ENCODE measurements around the gene GABBR2. TPM values are rescaled to one million over a fixed set of nuclear protein-coding genes. Genes with fewer than 3 reads are reported as not detected.

GABBR2 gene
- total RNA-seq, 1 experiment from 2014 or later = 0.23 TPM

DNA sequence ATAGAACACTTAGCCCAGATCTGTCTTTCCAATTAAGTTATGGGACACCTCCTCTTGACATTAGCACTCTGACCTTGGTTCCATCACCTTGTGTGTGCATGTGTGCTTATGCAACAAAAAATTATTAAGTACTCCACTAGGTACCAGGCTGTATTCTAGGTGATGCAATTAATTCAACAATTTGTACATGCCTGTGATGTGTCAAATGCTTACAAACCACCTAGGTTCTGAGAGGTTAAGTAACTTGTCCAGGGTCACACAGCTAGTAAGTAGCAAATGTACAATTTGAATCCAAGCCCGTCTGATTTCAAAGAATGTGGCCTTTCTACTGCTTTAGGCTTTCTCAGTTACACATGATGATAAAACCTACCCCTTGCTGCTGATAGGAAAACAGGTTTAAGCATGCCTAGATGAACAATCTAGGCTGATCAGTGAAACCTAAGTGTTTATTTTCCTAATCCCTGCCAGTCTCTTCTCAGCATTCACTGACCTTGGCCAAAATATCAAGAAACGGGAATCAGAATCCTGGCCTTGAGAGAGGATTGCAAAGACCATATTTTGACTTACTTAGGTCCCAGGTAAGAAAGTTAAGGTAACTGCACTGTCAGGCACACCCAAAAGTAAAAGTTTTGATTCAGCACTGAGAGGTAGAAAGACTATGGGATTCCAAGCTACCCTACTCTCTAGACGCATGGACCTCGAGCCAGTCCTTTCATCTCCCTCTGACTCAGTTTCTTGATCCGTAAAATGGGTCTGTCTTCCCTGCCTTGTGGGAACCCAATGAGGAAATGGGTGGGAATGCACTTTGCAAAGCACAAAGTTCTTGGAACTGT lies 454.3 kb downstream of the GABBR2 start:
- no TSS peak for BruUV-seq (replicated peaks)
- ChIA-PET POLR2A (interaction anchor here (0.8 kb wide), 1 partner anchor 80 kb away, joined by 4 read pairs; no protein-coding TSS in a partner anchor), CTCF (no interaction called here)
- Mint-ChIP-seq H3K4me3 (ENCODE audit: unreplicated experiment) (peak overlapping the region; percentile 98), H3K9me3 (ENCODE audit: unreplicated experiment) (no peaks in the 10 kb centered on the region), H3K4me1 (ENCODE audit: low read depth, unreplicated experiment) (peaks cover 28% of the 10 kb centered on the region), H3K27ac (ENCODE audit: unreplicated experiment) (no peak overlapping the region), H3K27me3 (ENCODE audit: insufficient read depth, unreplicated experiment) (no peaks in the 10 kb centered on the region), H3K36me3 (ENCODE audit: insufficient read depth, unreplicated experiment) (peaks cover 20% of the 10 kb centered on the region)
- intact Hi-C loops (cut with micrococcal nuclease; ENCODE audit: unreplicated experiment) = loop anchor here (2.0 to 10.0 kb wide), 3 partner anchors 18 to 270 kb away; partner anchors contain the start of gene ANP32B
- Histone ChIP-seq H3K27me3 (replicated peaks; ENCODE audit: control insufficient read depth, insufficient read depth, low read length) (no peaks in the 10 kb centered on the region), H3K36me3 (ENCODE audit: control insufficient read depth, insufficient read depth, low read length) (no peaks in the 10 kb centered on the region), H3K4me1 (peaks cover 20% of the 10 kb centered on the region), H3K9me3 (no peaks in the 10 kb centered on the region), H3K4me3 (ENCODE audit: low read depth, low read length) (peak overlapping the region; percentile 64)
- no peak for DNase-seq
- TF ChIP-seq, protein P1, sequence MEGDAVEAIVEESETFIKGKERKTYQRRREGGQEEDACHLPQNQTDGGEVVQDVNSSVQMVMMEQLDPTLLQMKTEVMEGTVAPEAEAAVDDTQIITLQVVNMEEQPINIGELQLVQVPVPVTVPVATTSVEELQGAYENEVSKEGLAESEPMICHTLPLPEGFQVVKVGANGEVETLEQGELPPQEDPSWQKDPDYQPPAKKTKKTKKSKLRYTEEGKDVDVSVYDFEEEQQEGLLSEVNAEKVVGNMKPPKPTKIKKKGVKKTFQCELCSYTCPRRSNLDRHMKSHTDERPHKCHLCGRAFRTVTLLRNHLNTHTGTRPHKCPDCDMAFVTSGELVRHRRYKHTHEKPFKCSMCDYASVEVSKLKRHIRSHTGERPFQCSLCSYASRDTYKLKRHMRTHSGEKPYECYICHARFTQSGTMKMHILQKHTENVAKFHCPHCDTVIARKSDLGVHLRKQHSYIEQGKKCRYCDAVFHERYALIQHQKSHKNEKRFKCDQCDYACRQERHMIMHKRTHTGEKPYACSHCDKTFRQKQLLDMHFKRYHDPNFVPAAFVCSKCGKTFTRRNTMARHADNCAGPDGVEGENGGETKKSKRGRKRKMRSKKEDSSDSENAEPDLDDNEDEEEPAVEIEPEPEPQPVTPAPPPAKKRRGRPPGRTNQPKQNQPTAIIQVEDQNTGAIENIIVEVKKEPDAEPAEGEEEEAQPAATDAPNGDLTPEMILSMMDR (IDR thresholded peaks at IDR 0.05; ENCODE audit: insufficient read depth in 1 of 2, low read depth in 1 of 2, low read length in 1 of 2, severe bottlenecking in 1 of 2, unreplicated experiment in 1 of 2) = no peak

DNA sequence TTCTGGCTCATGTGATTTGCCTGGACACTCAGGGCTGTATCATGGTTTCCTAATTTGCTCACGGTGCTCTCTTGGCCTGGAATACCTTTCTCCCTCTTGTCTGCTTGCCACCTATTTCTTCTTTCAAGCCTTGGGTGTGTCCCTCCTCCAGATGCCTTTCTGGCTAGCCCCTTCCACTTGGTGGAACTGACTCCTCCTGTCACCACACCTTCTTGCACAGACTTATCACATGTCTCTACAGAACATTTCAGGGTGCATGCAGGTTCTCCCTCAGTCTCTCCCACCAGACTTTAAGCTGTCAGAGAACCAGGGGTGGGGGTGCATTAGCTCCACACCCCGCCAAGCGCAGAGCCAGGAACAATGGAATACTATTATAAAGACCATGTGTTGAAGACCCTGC lies 455.2 kb downstream of the GABBR2 start:
- Histone ChIP-seq H3K4me3 (ENCODE audit: low read depth, low read length) (no peak overlapping the region), H3K36me3 (ENCODE audit: control insufficient read depth, insufficient read depth, low read length) (no peaks in the 10 kb centered on the region), H3K4me1 (peaks cover 26% of the 10 kb centered on the region), H3K27me3 (replicated peaks; ENCODE audit: control insufficient read depth, insufficient read depth, low read length) (no peaks in the 10 kb centered on the region), H3K9me3 (no peaks in the 10 kb centered on the region)
- H3K36me3 Mint-ChIP-seq (ENCODE audit: insufficient read depth, unreplicated experiment) = peaks cover 20% of the 10 kb centered on the region
- H3K4me1 Mint-ChIP-seq (ENCODE audit: low read depth, unreplicated experiment) = peaks cover 33% of the 10 kb centered on the region
- POLR2A ChIA-PET = no interaction called here
- H3K27ac Mint-ChIP-seq (ENCODE audit: unreplicated experiment) = no peak overlapping the region
- no peak for DNase-seq
- BruUV-seq (replicated peaks) = no TSS peak
- intact Hi-C loops (cut with micrococcal nuclease; ENCODE audit: unreplicated experiment) = loop anchor here (10.0 kb wide), 1 partner anchor 269 kb away; the partner anchor contains the start of gene ANP32B
- no peaks in the 10 kb centered on the region for H3K27me3 Mint-ChIP-seq (ENCODE audit: insufficient read depth, unreplicated experiment)
- no peaks in the 10 kb centered on the region for H3K9me3 Mint-ChIP-seq (ENCODE audit: unreplicated experiment)
- TF ChIP-seq, protein P1 (IDR thresholded peaks at IDR 0.05; ENCODE audit: insufficient read depth in 1 of 2, low read depth in 1 of 2, low read length in 1 of 2, severe bottlenecking in 1 of 2, unreplicated experiment in 1 of 2) = no peak
- no peak overlapping the region for H3K4me3 Mint-ChIP-seq (ENCODE audit: unreplicated experiment)
- CTCF ChIA-PET = no interaction called here

DNA sequence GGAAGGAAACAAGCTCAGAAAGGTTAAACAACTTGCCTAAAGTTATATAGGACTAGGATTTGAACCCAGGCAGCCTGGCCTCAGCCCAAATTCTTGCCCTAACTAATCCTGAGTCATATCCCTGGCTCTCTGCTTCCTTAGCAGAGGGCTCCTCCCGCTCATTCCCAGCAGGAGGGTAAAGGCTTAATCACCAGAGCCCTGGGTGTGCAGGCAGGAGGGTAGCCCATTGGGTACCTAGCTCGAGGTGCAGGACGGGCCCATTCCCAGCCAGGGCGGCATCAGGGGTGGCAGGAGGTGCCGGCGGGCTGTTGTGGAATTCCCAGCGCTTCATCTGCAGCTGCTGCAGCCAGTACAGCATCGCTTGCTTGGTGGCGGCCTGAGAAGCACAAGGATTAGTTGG lies 457.2 kb downstream of the GABBR2 start:
- TF ChIP-seq, protein P1 (IDR thresholded peaks at IDR 0.05; ENCODE audit: insufficient read depth in 1 of 2, low read depth in 1 of 2, low read length in 1 of 2, severe bottlenecking in 1 of 2, unreplicated experiment in 1 of 2) = no peak
- H3K27ac Mint-ChIP-seq (ENCODE audit: unreplicated experiment) = peak overlapping the region; percentile 69
- no peaks in the 10 kb centered on the region for H3K9me3 Mint-ChIP-seq (ENCODE audit: unreplicated experiment)
- no TSS peak for BruUV-seq (replicated peaks)
- H3K4me3 Mint-ChIP-seq (ENCODE audit: unreplicated experiment) = no peak overlapping the region
- intact Hi-C loops (cut with micrococcal nuclease; ENCODE audit: unreplicated experiment) = loop anchor here (10.0 kb wide), 1 partner anchor 267 kb away; the partner anchor contains the start of gene ANP32B
- Histone ChIP-seq H3K4me1 (peaks cover 26% of the 10 kb centered on the region), H3K36me3 (ENCODE audit: control insufficient read depth, insufficient read depth, low read length) (no peaks in the 10 kb centered on the region), H3K4me3 (ENCODE audit: low read depth, low read length) (no peak overlapping the region), H3K27me3 (replicated peaks; ENCODE audit: control insufficient read depth, insufficient read depth, low read length) (no peaks in the 10 kb centered on the region), H3K9me3 (no peaks in the 10 kb centered on the region)
- DNase-seq = no peak
- ChIA-PET POLR2A (no interaction called here), CTCF (interaction anchor here (1.0 kb wide), 1 partner anchor 10 kb away, joined by 3 read pairs; no protein-coding TSS in a partner anchor)
- H3K4me1 Mint-ChIP-seq (ENCODE audit: low read depth, unreplicated experiment) = peaks cover 38% of the 10 kb centered on the region
- H3K36me3 Mint-ChIP-seq (ENCODE audit: insufficient read depth, unreplicated experiment) = peaks cover 19% of the 10 kb centered on the region
- no peaks in the 10 kb centered on the region for H3K27me3 Mint-ChIP-seq (ENCODE audit: insufficient read depth, unreplicated experiment)

Data from Caco-2 (cell line).